HCT116 (cell line): ENCODE data around the gene HFE. TPM values are rescaled to one million over a fixed set of nuclear protein-coding genes. Genes with fewer than 3 reads are reported as not detected.

Experiments used
- ATAC-seq: fragments of 200-7000 bp; cut with Tn5 transposase; 2 replicates; pipeline ENCODE4 v1.9.1; 2020; ENCODE audit warnings: mild to moderate bottlenecking, moderate library complexity
- BruUV-seq: library from RNA; stranded (reverse); fragments of 400-500 nt; replicated peaks from 2 replicates; lab custom pipeline; 2021; lab: Mats Ljungman, UMichigan
- CTCF ChIA-PET: fragments of 300-600 bp; sonication (Branson Sonifier 250); formaldehyde crosslinking; loops from one replicate; lab custom pipeline; 2021; ENCODE audit warnings: antibody characterized with exemption; lab: Charles Lee
- POLR2A ChIA-PET: fragments of 300-600, 350-600 bp; sonication (Branson Sonifier 250); formaldehyde crosslinking; loops from one replicate; lab custom pipeline; 2021; ENCODE audit warnings: antibody characterized with exemption; lab: Charles Lee
- RAD21 ChIA-PET, 2 experiments: fragments of 300-600 bp; sonication (Branson Sonifier 250); formaldehyde crosslinking; loops; one replicate each; lab custom pipeline; 2023; ENCODE audit warnings: low total read pairs in 2 of 2; ENCODE audit not compliant: uncharacterized antibody in 2 of 2, unreplicated experiment in 2 of 2, low non-redundant PET in 1 of 2; lab: Charles Lee
- DNase-seq: peaks from one replicate; pipeline ENCODE4 v3.0.0-alpha.2; 2010; ENCODE audit warnings: low read depth, low spot score
- H2AFZ ChIP-seq: fragments of 200-600 bp; shearing (Covaris generic), sonication (generic); 2 replicates; pipeline ENCODE4 v1.6.1; 2017; ENCODE audit warnings: low read depth, mixed run types, mixed read lengths, antibody characterized with exemption, low read length; ENCODE audit not compliant: poor library complexity, severe bottlenecking
- H3K27ac ChIP-seq: 2 replicates; pipeline ENCODE4 v1.5.1; 2012; ENCODE audit warnings: low read depth, low read length
- H3K27me3 ChIP-seq: fragments of 200-600 bp; sonication (generic); 2 replicates; pipeline ENCODE4 v1.6.1; 2016; ENCODE audit warnings: mixed run types, low read length, mixed read lengths; ENCODE audit not compliant: insufficient read depth
- H3K36me3 ChIP-seq, 2 experiments: fragments of 200-500 bp in 1 of 2; fragments of 200-600 bp in 1 of 2; sonication (Bioruptor generic) in 1 of 2; sonication (generic) in 1 of 2; 2 replicates each; pipeline versions ENCODE4 v1.5.1 to v1.6.1; 2014 to 2016; ENCODE audit warnings: low read length in 2 of 2, inconsistent platforms in 1 of 2, mixed read lengths in 1 of 2, mixed run types in 1 of 2; ENCODE audit not compliant: insufficient read depth in 2 of 2, control insufficient read depth in 1 of 2
- H3K4me1 ChIP-seq, 2 experiments: fragments of 200-600 bp in 1 of 2; sonication (generic) in 1 of 2; 2 replicates each; pipeline versions ENCODE4 v1.5.1 to v1.6.1; 2012 to 2017; ENCODE audit warnings: low read length in 2 of 2, inconsistent platforms in 1 of 2, mild to moderate bottlenecking in 1 of 2, mixed read lengths in 1 of 2, mixed run types in 1 of 2, moderate library complexity in 1 of 2; ENCODE audit not compliant: insufficient read depth in 2 of 2, control insufficient read depth in 1 of 2
- H3K4me2 ChIP-seq: fragments of 200-600 bp; sonication (generic); 2 replicates; pipeline ENCODE4 v1.6.1; 2017; ENCODE audit warnings: mixed run types, low read length, mixed read lengths
- H3K4me3 ChIP-seq, 2 experiments: fragments of 200-600 bp in 1 of 2; sonication (generic) in 1 of 2; replicated peaks in 1 of 2; 2 replicates each; pipeline ENCODE4 v1.5.1; 2011 to 2016; ENCODE audit warnings: low read length in 2 of 2, control low read depth in 1 of 2, low read depth in 1 of 2, mild to moderate bottlenecking in 1 of 2, mixed read lengths in 1 of 2, mixed run types in 1 of 2
- H3K79me2 ChIP-seq: fragments of 200-600 bp; sonication (generic); 2 replicates; pipeline ENCODE4 v1.6.1; 2017; ENCODE audit warnings: mild to moderate bottlenecking, mixed run types, low read length, moderate library complexity, mixed read lengths; ENCODE audit not compliant: insufficient read depth
- H3K9ac ChIP-seq: fragments of 200-600 bp; sonication (generic); 2 replicates; pipeline ENCODE4 v1.6.1; 2016; ENCODE audit warnings: low read length, mixed read lengths
- H3K9me2 ChIP-seq: fragments of 200-600 bp; sonication (generic), shearing (Covaris generic); 2 replicates; pipeline ENCODE4 v1.6.1; 2017; ENCODE audit warnings: mixed run types, mild to moderate bottlenecking, moderate library complexity; ENCODE audit not compliant: insufficient read depth
- H3K9me3 ChIP-seq, 2 experiments: fragments of 200-500 bp in 1 of 2; fragments of 200-600 bp in 1 of 2; sonication (Bioruptor generic) in 1 of 2; sonication (generic) in 1 of 2; 2 replicates each; pipeline ENCODE4 v1.6.1; 2014 to 2017; ENCODE audit warnings: low read length in 2 of 2, mixed read lengths in 2 of 2, inconsistent platforms in 1 of 2, low read depth in 1 of 2, mild to moderate bottlenecking in 1 of 2, mixed run types in 1 of 2, moderate library complexity in 1 of 2; ENCODE audit not compliant: control insufficient read depth in 1 of 2, insufficient read depth in 1 of 2
- H4K20me1 ChIP-seq: fragments of 200-600 bp; sonication (generic), shearing (Covaris generic); 2 replicates; pipeline ENCODE4 v1.6.1; 2017; ENCODE audit warnings: mixed run types, mild to moderate bottlenecking, moderate library complexity; ENCODE audit not compliant: insufficient read depth
- ATF3 ChIP-seq: IDR thresholded peaks from 2 replicates; pipeline ENCODE4 v1.6.1; 2012
- CEBPB ChIP-seq: IDR thresholded peaks from 2 replicates; pipeline ENCODE4 v1.6.1; 2012; ENCODE audit warnings: low read depth
- ELF1 ChIP-seq: IDR thresholded peaks from 2 replicates; pipeline ENCODE4 v1.6.1; 2012; ENCODE audit warnings: low read depth, borderline replicate concordance
- EZH2phosphoT487 ChIP-seq: fragments of 200-600 bp; IDR thresholded peaks from 2 replicates; pipeline ENCODE4 v1.6.1; 2018; ENCODE audit warnings: antibody characterized with exemption, borderline replicate concordance
- FOSL1 ChIP-seq: IDR thresholded peaks from 2 replicates; pipeline ENCODE4 v1.6.1; 2012; ENCODE audit warnings: low read depth
- MAX ChIP-seq: IDR thresholded peaks from 2 replicates; pipeline ENCODE4 v1.6.1; 2012
- POLR2A ChIP-seq: IDR thresholded peaks from 2 replicates; pipeline ENCODE4 v1.7.0; 2011; ENCODE audit warnings: borderline replicate concordance; ENCODE audit not compliant: insufficient read depth, insufficient read length; ENCODE audit errors: extremely low read depth
- POLR2AphosphoS5 ChIP-seq: IDR thresholded peaks from 2 replicates; pipeline ENCODE4 v1.6.1; 2011; ENCODE audit warnings: mild to moderate bottlenecking, low read depth, low read length, moderate library complexity
- RAD21 ChIP-seq: IDR thresholded peaks from 2 replicates; pipeline ENCODE4 v1.6.1; 2012; ENCODE audit warnings: low read depth, mild to moderate bottlenecking
- REST ChIP-seq: IDR thresholded peaks from 2 replicates; pipeline ENCODE4 v1.6.1; 2012; ENCODE audit warnings: low read depth
- SP1 ChIP-seq: IDR thresholded peaks from 2 replicates; pipeline ENCODE4 v1.6.1; 2012; ENCODE audit warnings: low read depth
- TCF7L2 ChIP-seq: IDR thresholded peaks from 2 replicates; pipeline ENCODE4 v1.7.0; 2011; ENCODE audit warnings: borderline replicate concordance, inconsistent platforms; ENCODE audit not compliant: insufficient read depth, insufficient read length; ENCODE audit errors: extremely low read depth
- YY1 ChIP-seq: IDR thresholded peaks from 2 replicates; pipeline ENCODE4 v1.6.1; 2011; ENCODE audit warnings: low read length, low read depth, moderate library complexity, mild to moderate bottlenecking; ENCODE audit not compliant: insufficient replicate concordance; ENCODE audit errors: extremely low read depth
- ZBTB33 ChIP-seq: IDR thresholded peaks from 2 replicates; pipeline ENCODE4 v1.6.1; 2011; ENCODE audit warnings: mild to moderate bottlenecking, low read length, moderate library complexity; ENCODE audit not compliant: insufficient replicate concordance; ENCODE audit errors: extremely low read depth
- ZFX ChIP-seq: fragments of 450-650 bp; IDR thresholded peaks from 2 replicates; pipeline ENCODE4 v1.6.1; 2017
- ZNF274 ChIP-seq: fragments of 200-500 bp; sonication (Bioruptor generic); IDR thresholded peaks from 2 replicates; pipeline ENCODE4 v1.6.1; 2014; ENCODE audit warnings: mild to moderate bottlenecking, low read depth, low read length, inconsistent platforms
- intact Hi-C: fragments of 100-400 bp; cut with micrococcal nuclease; formaldehyde crosslinking; loops from 2 replicates; pipeline ENCODE4 v1.10.0; 2022
- total RNA-seq: library from RNA; stranded (reverse); gene quantifications from one replicate; pipeline ENCODE4 v1.2.1, GENCODE V29; 2021; ENCODE audit not compliant: unreplicated experiment

Gene HFE
- total RNA-seq, 1 experiment from 2014 or later, result 9.8 TPM

- ChIA-PET POLR2A (interaction anchor here (0.6 to 3.6 kb wide), 4 partner anchors 9 to 85 kb away, joined by 3 to 20 read pairs (median 5); a partner anchor contains a TSS), CTCF (no interaction called here), RAD21 (no interaction called here)
- H3K27ac ChIP-seq, result no peak overlapping the region
- no peak overlapping the region for H3K4me2 ChIP-seq
- H3K36me3 ChIP-seq, result no peaks in the 10 kb centered on the region
- no peaks in the 10 kb centered on the region for H3K9me3 ChIP-seq
- no peak overlapping the region for H2AFZ ChIP-seq
- BruUV-seq, result no TSS peak
- no peaks in the 10 kb centered on the region for H3K27me3 ChIP-seq
- ATAC-seq (no peak), DNase-seq (no peak)
- H3K4me1 ChIP-seq, result peaks cover 3 to 5% of the 10 kb centered on the region in 2 experiments
- TF ChIP-seq FOSL1 (no peak), ELF1 (no peak), POLR2AphosphoS5 (no peak), TCF7L2 (no peak), ZNF274 (no peak), EZH2phosphoT487 (no peak), CEBPB (no peak), RAD21 (no peak), MAX (no peak), REST (no peak), ATF3 (no peak), ZBTB33 (no peak), SP1 (no peak), YY1 (no peak), POLR2A (no peak), ZFX (no peak)
- H3K9ac ChIP-seq, result no peak overlapping the region
- no peaks in the 10 kb centered on the region for H3K9me2 ChIP-seq
- no peak overlapping the region for H3K4me3 ChIP-seq
- no peaks in the 10 kb centered on the region for H3K79me2 ChIP-seq
- H4K20me1 ChIP-seq, result no peaks in the 10 kb centered on the region
- intact Hi-C loops, result no loop called here
Measured at GRCh38 chr6:26113570-26113969, 26.3 kb downstream of the HFE start.
